Metanephros (tissue), 2 donors: ENCODE measurements around the gene NOD2. TPM values are rescaled to one million over a fixed set of nuclear protein-coding genes. Genes with fewer than 3 reads are reported as not detected.

Experiments
- small RNA-seq: library from RNA; depleted of rRNA; stranded (forward); fragments of <200 nt; gene quantifications from one replicate; pipeline ENCODE3, GENCODE V24; 2014; ENCODE audit warnings: low replicate concordance
- total RNA-seq: library from RNA; depleted of rRNA; stranded (reverse); fragments of >200 nt; gene quantifications from one replicate; pipeline ENCODE4 v1.2.3, GENCODE V29; 2014

NOD2 gene
- 2.8 TPM for total RNA-seq

GRCh38 chr16:50692999-50693781 lies at the start of gene NOD2:
TSS of gene NOD2 (plus strand) at chr16:50693606. CDS start at chr16:50699496, 5,890 bp downstream.

GRCh38 chr16:50681021-50681885 lies 12.2 kb upstream of the NOD2 start, which contains the start of gene SNX20:
TSS of gene SNX20 (minus strand) at chr16:50681312. CDS start at chr16:50677526, 3,786 bp downstream.

GRCh38 chr16:50741781-50742575 lies 48.6 kb downstream of the NOD2 start, which contains the start of gene CYLD:
TSS of gene CYLD (plus strand) at chr16:50742086. CDS start at chr16:50749699, 7,613 bp downstream.

Small RNA genes within 50 kb of the gene (small RNA-seq; reads per million reads assigned to genes)
- not detected for gene MIR3181

Other genes starting within 250 kb of the NOD2 start
- 12.6 TPM for gene NKD1, start 145.2 kb upstream of the NOD2 start, total RNA-seq
- 2.2 TPM for gene SNX20, start 12.3 kb upstream of the NOD2 start, total RNA-seq
- 36.7 TPM for gene CYLD, start 48.5 kb downstream of the NOD2 start, total RNA-seq